Activated T-helper 17 cell treated with anti-CD3 and anti-CD28 coated beads, Interleukin-2, amount 50 U/mL, for 72 hours (primary cell): ENCODE results near the gene PARVG. TPM values are rescaled to one million over a fixed set of nuclear protein-coding genes. Genes with fewer than 3 reads are reported as not detected.
"Not testable (repeated sequence)": the region's sequence is repeated elsewhere in the genome, so short reads cannot be mapped to it uniquely, and the experiment has no call there.

Source experiments
- ATAC-seq: fragments of 150-1000 bp; cut with Tn5 transposase; replicated peaks from 2 replicates; pipeline ENCODE4 v1.10.0; 2021; ENCODE audit warnings: mild to moderate bottlenecking, moderate library complexity
- H3K27ac Mint-ChIP-seq: one replicate; pipeline ENCODE4 v1.8.0; 2022; ENCODE audit warnings: mixed read lengths
- H3K27me3 Mint-ChIP-seq: one replicate; pipeline ENCODE4 v1.8.0; 2022; ENCODE audit warnings: mixed read lengths
- H3K36me3 Mint-ChIP-seq: one replicate; pipeline ENCODE4 v1.8.0; 2022; ENCODE audit warnings: low read depth, mild to moderate bottlenecking, mixed read lengths
- H3K4me1 Mint-ChIP-seq: one replicate; pipeline ENCODE4 v1.8.0; 2022; ENCODE audit warnings: mixed read lengths
- H3K4me3 Mint-ChIP-seq: one replicate; pipeline ENCODE4 v1.8.0; 2022; ENCODE audit warnings: mild to moderate bottlenecking, mixed read lengths
- H3K9me3 Mint-ChIP-seq: one replicate; pipeline ENCODE4 v1.8.0; 2022; ENCODE audit warnings: mixed read lengths
- total RNA-seq, 2 donors: library from RNA; stranded (reverse); gene quantifications; one replicate each; pipeline ENCODE4 v1.2.3, GENCODE V29; 2022

The PARVG gene
- total RNA-seq, 2 donors from 2014 or later = 34.9 to 35.8 TPM

DNA sequence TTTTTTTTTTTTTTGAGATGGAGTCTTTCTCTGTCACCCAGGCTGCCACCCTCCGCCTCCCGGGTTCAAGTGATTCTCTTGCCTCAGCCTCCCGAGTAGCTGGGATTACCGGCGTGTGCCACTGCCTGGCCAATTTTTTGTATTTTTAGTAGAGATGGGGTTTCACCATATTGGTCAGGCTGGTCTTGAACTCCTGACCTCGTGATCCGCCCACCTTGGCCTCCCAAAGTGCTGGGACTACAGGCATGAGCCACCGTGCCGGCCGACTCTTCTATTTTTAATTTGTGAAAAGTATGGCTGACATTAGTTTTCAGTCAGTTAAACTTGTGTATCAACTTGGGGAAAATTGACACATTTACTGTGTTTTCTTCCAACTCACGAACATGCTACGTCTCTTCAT lies 53.6 kb downstream of the PARVG start:
- not testable (repeated sequence) for H3K36me3 Mint-ChIP-seq, H3K27ac Mint-ChIP-seq, H3K9me3 Mint-ChIP-seq, ATAC-seq, H3K4me3 Mint-ChIP-seq, H3K4me1 Mint-ChIP-seq
- peaks cover 14% of the 10 kb centered on the region for H3K27me3 Mint-ChIP-seq

DNA sequence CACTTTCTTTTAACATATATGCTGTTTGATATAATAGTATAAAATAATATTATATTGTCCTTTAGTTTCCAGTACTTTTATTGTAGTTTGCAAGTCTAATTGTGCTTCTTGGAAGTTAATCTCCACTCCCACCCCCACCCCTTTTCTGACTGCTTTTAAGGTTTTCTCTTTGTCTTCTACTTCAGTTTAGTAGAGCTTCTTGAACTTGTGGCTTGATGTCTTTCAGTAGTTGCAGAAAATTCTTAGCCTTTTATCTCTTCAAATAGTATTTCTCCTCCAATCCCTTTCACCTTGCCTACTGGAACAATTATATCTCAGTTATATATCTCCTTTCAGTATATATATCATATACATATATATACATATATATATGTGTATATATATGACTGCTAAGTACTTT lies 56.6 kb downstream of the PARVG start:
- peaks cover 23% of the 10 kb centered on the region for H3K27me3 Mint-ChIP-seq

DNA sequence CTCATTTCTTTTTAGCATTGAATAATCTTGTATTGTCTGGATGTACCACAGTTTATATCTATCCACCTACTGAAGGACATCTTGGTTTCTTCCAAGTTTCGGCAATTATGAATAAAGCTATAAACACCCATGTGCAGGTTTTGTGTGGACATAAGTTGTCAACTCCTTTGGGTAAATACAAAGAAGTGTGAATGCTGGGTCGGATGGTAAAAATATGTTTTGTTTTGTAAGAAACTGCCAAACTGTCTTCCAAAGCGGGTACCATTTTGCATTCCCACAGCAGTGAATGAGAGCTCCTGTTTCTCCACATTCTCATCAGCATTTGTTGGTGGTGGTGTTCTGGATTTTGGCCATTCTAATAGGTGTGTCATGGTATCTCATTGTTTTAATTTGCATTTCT lies 60.4 kb downstream of the PARVG start:
- H3K9me3 Mint-ChIP-seq, H3K27ac Mint-ChIP-seq, H3K4me1 Mint-ChIP-seq, ATAC-seq, H3K4me3 Mint-ChIP-seq, H3K36me3 Mint-ChIP-seq: not testable (repeated sequence)
- peaks cover 46% of the 10 kb centered on the region for H3K27me3 Mint-ChIP-seq

More for the DNA sequence above, 56.6 kb downstream of the PARVG start:
- H3K4me1 Mint-ChIP-seq = no peaks in the 10 kb centered on the region
- no peak overlapping the region for H3K27ac Mint-ChIP-seq
- no peak overlapping the region for H3K4me3 Mint-ChIP-seq
- H3K9me3 Mint-ChIP-seq = no peaks in the 10 kb centered on the region
- H3K36me3 Mint-ChIP-seq = no peaks in the 10 kb centered on the region
- ATAC-seq = no peak

GRCh38 chr22:44242946-44243724 lies 62.4 kb downstream of the PARVG start:
- Mint-ChIP-seq H3K27ac (no peak overlapping the region), H3K9me3 (no peaks in the 10 kb centered on the region), H3K27me3 (peaks cover 39% of the 10 kb centered on the region), H3K4me1 (no peaks in the 10 kb centered on the region), H3K4me3 (no peak overlapping the region), H3K36me3 (no peaks in the 10 kb centered on the region)
- ATAC-seq = no peak

DNA sequence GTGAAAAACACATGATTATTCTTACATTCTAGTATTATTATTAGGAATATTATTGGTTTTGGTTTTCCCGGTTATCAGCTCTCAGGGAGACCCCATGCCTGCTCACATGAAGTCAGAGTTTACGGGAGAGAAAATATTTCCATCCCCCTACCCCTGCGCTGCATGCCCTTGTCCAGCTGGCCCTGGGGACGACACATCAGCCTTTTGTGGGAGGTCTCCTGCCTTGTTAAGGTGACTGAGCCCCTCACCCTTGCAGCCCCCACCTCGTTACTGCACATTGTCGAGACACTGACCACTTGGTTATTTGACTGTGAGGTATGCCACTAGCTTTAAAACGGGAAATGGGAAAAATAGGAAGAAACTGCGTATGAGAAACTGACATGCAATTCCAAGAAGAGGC lies 63.0 kb downstream of the PARVG start:
- Mint-ChIP-seq H3K4me1 (no peaks in the 10 kb centered on the region), H3K4me3 (no peak overlapping the region), H3K27ac (no peak overlapping the region), H3K27me3 (peaks cover 39% of the 10 kb centered on the region), H3K9me3 (no peaks in the 10 kb centered on the region), H3K36me3 (no peaks in the 10 kb centered on the region)
- no peak for ATAC-seq

GRCh38 chr22:44244265-44244822 lies 63.6 kb downstream of the PARVG start:
- no peak for ATAC-seq
- Mint-ChIP-seq H3K27ac (no peak overlapping the region), H3K4me3 (no peak overlapping the region), H3K4me1 (no peaks in the 10 kb centered on the region), H3K27me3 (peaks cover 36% of the 10 kb centered on the region), H3K36me3 (no peaks in the 10 kb centered on the region), H3K9me3 (no peaks in the 10 kb centered on the region)

- Mint-ChIP-seq H3K27me3 (peaks cover 44% of the 10 kb centered on the region), H3K9me3 (peaks cover 10% of the 10 kb centered on the region), H3K4me3 (no peak overlapping the region)
Observed at GRCh38 chr22:44245438-44245837, 64.7 kb downstream of the PARVG start.

GRCh38 chr22:44245867-44246266 lies 65.1 kb downstream of the PARVG start:
- H3K36me3 Mint-ChIP-seq = no peaks in the 10 kb centered on the region
- peaks cover 46% of the 10 kb centered on the region for H3K27me3 Mint-ChIP-seq
- no peaks in the 10 kb centered on the region for H3K4me1 Mint-ChIP-seq
- H3K27ac Mint-ChIP-seq = no peak overlapping the region
- ATAC-seq = no peak
- no peak overlapping the region for H3K4me3 Mint-ChIP-seq
- peaks cover 10% of the 10 kb centered on the region for H3K9me3 Mint-ChIP-seq

More at GRCh38 chr22:44245438-44245837, 64.7 kb downstream of the PARVG start:
- Mint-ChIP-seq H3K36me3 (no peaks in the 10 kb centered on the region), H3K27ac (no peak overlapping the region), H3K4me1 (no peaks in the 10 kb centered on the region)
- no peak for ATAC-seq

GRCh38 chr22:44246615-44247326 lies 66.0 kb downstream of the PARVG start:
- Mint-ChIP-seq H3K9me3 (peaks cover 10% of the 10 kb centered on the region), H3K27me3 (peaks cover 41% of the 10 kb centered on the region), H3K27ac (no peak overlapping the region), H3K36me3 (no peaks in the 10 kb centered on the region), H3K4me3 (no peak overlapping the region), H3K4me1 (no peaks in the 10 kb centered on the region)
- no peak for ATAC-seq

- ATAC-seq = no peak
- H3K36me3 Mint-ChIP-seq = no peaks in the 10 kb centered on the region
- no peaks in the 10 kb centered on the region for H3K4me1 Mint-ChIP-seq
- H3K4me3 Mint-ChIP-seq = no peak overlapping the region
- no peak overlapping the region for H3K27ac Mint-ChIP-seq
- peaks cover 10% of the 10 kb centered on the region for H3K9me3 Mint-ChIP-seq
- H3K27me3 Mint-ChIP-seq = peaks cover 36% of the 10 kb centered on the region
Observed at GRCh38 chr22:44247346-44247745, 66.6 kb downstream of the PARVG start.

DNA sequence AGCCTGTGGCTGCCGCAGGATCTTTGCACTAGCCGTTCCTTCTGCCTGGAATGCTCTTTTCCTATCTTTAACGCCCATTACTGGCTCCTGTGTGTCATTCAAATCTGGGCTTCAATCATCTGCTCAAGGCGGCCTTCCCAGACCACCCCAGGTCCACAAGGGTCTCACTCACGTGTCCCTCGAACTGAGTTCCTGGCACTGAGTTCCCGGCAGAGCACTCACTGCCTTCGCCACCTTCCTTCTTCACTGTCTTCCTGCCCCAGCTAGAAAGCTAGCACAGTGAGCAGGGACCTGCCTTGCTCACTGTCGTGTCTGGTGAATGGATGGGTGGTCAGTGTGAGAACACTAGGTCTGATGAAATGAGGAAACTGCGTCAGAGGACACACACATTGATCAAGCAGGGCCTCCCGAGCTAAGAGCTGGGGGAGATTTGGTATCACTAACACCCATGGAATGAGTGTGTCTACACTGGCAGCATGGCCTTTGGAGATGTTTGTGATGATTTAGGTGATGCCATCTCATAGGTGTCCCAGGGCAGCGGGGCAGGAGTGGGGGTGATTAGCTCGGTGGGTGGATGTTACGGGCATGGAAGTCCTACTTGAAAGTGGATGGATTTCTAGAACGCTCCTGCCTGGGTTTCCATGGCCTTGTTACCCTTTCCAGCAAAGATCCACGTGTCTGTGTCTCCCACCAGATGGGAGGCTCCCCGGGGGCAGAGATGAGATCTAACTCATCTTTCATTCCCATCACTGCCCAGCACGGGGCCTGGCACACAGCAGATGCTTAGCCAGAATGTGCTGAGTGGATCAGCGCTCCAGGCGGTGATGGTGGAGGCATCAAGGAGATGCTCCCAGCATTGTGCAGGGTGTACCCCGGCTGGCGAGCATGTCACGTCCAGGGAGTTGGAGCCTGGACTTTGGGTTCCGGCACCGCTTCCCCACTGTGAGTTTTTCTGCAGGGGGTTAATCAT lies 67.5 kb downstream of the PARVG start:
- H3K9me3 Mint-ChIP-seq = peaks cover 10% of the 10 kb centered on the region
- no peak for ATAC-seq
- H3K36me3 Mint-ChIP-seq = no peaks in the 10 kb centered on the region
- H3K27ac Mint-ChIP-seq = no peak overlapping the region
- H3K4me1 Mint-ChIP-seq = no peaks in the 10 kb centered on the region
- no peak overlapping the region for H3K4me3 Mint-ChIP-seq
- peaks cover 31% of the 10 kb centered on the region for H3K27me3 Mint-ChIP-seq

DNA sequence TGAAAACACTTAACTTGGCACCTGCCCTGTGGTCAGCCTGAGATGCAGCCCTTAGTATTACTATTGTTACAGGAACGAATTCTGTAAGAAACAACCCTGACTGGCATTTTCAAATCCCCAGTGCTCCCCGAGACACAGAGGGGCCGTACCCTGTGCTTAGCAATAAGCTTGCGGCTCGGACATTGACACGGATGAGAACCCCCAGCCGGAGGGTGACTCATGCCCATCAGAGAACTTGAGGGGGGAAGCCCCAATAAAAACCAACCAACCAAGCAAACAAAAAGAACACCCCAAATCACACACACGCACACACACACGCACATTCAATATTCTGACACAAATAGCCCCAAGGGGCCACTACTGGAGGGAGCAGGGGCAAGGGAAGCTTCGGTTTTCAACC lies 68.2 kb downstream of the PARVG start:
- H3K9me3 Mint-ChIP-seq = peaks cover 10% of the 10 kb centered on the region
- no peak for ATAC-seq
- no peak overlapping the region for H3K27ac Mint-ChIP-seq
- H3K36me3 Mint-ChIP-seq = no peaks in the 10 kb centered on the region
- H3K27me3 Mint-ChIP-seq = peaks cover 30% of the 10 kb centered on the region
- no peaks in the 10 kb centered on the region for H3K4me1 Mint-ChIP-seq
- no peak overlapping the region for H3K4me3 Mint-ChIP-seq

DNA sequence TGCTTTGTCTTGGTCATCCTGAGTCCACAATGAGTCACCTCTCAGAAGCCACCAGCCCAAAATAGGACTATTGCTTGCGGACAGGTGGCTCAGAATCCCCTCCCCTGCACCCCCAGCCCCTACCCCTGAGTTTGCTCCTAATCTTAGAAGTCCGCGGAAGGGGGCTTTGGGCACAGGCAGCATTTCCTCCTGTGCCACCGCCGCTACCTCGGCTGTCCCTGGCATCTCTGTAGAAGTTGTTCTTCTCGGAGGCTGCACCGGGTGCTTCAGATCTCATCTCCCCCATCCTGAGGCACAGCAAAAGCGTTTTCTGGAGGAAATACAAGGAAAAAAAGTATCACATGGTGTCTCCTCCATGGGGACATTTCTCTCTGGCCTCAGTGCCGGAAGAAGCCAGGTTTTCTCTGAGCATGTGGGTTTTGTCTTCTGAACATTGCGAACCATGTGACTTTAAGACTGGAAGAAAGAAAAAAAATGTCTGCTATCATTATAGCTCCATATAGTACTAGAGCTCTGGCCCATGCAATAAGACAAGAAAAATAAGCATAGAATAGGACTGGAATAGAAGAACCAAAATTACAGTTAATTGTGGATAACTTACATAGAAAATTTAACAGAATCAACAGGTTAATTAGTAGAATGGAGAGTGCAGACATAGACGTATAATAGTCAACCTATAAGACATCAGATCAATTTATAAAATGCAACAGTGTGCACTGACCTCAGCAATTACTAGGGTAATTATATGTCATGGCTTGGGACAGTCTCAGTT lies 68.8 kb downstream of the PARVG start:
- H3K9me3 Mint-ChIP-seq = peaks cover 10% of the 10 kb centered on the region
- no peak for ATAC-seq
- H3K4me1 Mint-ChIP-seq = no peaks in the 10 kb centered on the region
- H3K27me3 Mint-ChIP-seq = peaks cover 24% of the 10 kb centered on the region
- no peak overlapping the region for H3K4me3 Mint-ChIP-seq
- no peak overlapping the region for H3K27ac Mint-ChIP-seq
- no peaks in the 10 kb centered on the region for H3K36me3 Mint-ChIP-seq
